DOHH2 (cell line): ENCODE data around the gene TGFBRAP1.

Experiments
- H3F3A ChIP-seq: fragments of 200-600 bp; sonication (generic), shearing (Covaris generic); 2 replicates; pipeline ENCODE4 v1.6.0; 2016; ENCODE audit warnings: antibody characterized with exemption, mild to moderate bottlenecking; ENCODE audit not compliant: control insufficient read depth, insufficient read depth
- H3K27ac ChIP-seq: fragments of 200-600 bp; sonication (generic); 2 replicates; pipeline ENCODE4 v1.5.1; 2014; ENCODE audit warnings: low read depth, mild to moderate bottlenecking, low read length, moderate library complexity
- H3K27me3 ChIP-seq: fragments of 200-600 bp; sonication (generic); 2 replicates; pipeline ENCODE4 v1.6.1; 2014; ENCODE audit warnings: mild to moderate bottlenecking, low read length, mixed read lengths; ENCODE audit not compliant: control insufficient read depth
- H3K36me3 ChIP-seq: fragments of 200-600 bp; sonication (generic); 2 replicates; pipeline ENCODE4 v1.6.1; 2014; ENCODE audit warnings: mild to moderate bottlenecking, low read length, moderate library complexity, mixed read lengths; ENCODE audit not compliant: control insufficient read depth
- H3K4me1 ChIP-seq: fragments of 200-600 bp; sonication (generic); 2 replicates; pipeline ENCODE4 v1.6.1; 2014; ENCODE audit warnings: mild to moderate bottlenecking, low read length, mixed read lengths; ENCODE audit not compliant: control insufficient read depth
- H3K4me2 ChIP-seq: fragments of 200-600 bp; sonication (generic); 2 replicates; pipeline ENCODE4 v1.6.0; 2014; ENCODE audit warnings: mild to moderate bottlenecking, low read length, moderate library complexity
- H3K4me3 ChIP-seq: fragments of 200-600 bp; sonication (generic); 2 replicates; pipeline ENCODE4 v1.5.1; 2014; ENCODE audit warnings: mild to moderate bottlenecking, low read length, mixed read lengths
- H3K79me2 ChIP-seq: fragments of 200-600 bp; sonication (generic); 2 replicates; pipeline ENCODE4 v1.6.1; 2014; ENCODE audit warnings: mild to moderate bottlenecking, low read length, mixed read lengths; ENCODE audit not compliant: control insufficient read depth
- H3K9me2 ChIP-seq: fragments of 200-600 bp; sonication (generic); replicated peaks from 2 replicates; pipeline ENCODE4 v1.6.1; 2014; ENCODE audit warnings: mild to moderate bottlenecking, low read length, mixed read lengths; ENCODE audit not compliant: control insufficient read depth
- H3K9me3 ChIP-seq: fragments of 200-600 bp; sonication (generic); 2 replicates; pipeline ENCODE4 v1.6.1; 2014; ENCODE audit warnings: antibody characterized with exemption, low read length, mixed read lengths; ENCODE audit not compliant: control insufficient read depth, insufficient read depth
- H4K20me1 ChIP-seq: fragments of 200-600 bp; sonication (generic); 2 replicates; pipeline ENCODE4 v1.6.0; 2014; ENCODE audit warnings: low read depth, mild to moderate bottlenecking, antibody characterized with exemption, low read length, moderate library complexity; ENCODE audit not compliant: control insufficient read depth, insufficient read depth
- CTCF ChIP-seq: fragments of 200-600 bp; sonication (generic); IDR thresholded peaks from one replicate; pipeline ENCODE4 v1.5.1; 2014; ENCODE audit warnings: antibody characterized with exemption, mild to moderate bottlenecking, low read depth, low read length; ENCODE audit not compliant: poor library complexity, severe bottlenecking
- EZH2phosphoT487 ChIP-seq: fragments of 200-600 bp; sonication (generic); IDR thresholded peaks from 2 replicates; pipeline ENCODE4 v1.6.1; 2017; ENCODE audit warnings: borderline replicate concordance, mild to moderate bottlenecking, antibody characterized with exemption, low read length, moderate library complexity, mixed read lengths

TGFBRAP1 gene

GRCh38 chr2:105329561-105330495 is at the start of gene TGFBRAP1:
Gene TGFBRAP1, minus strand, starts transcription at chr2:105329735. Its CDS starts 21,434 bp downstream, at chr2:105308301.
- Histone ChIP-seq H3K9me2 (no peaks in the 10 kb centered on the region), H4K20me1 (peaks cover 7% of the 10 kb centered on the region; the same call in 1 of the 2 replicates), H3K4me2 (peak within 1 kb of the TSS; percentile 95), H3K9me3 (no peaks in the 10 kb centered on the region), H3K36me3 (peaks cover 42% of the 10 kb centered on the region), H3F3A (peaks cover 10% of the 10 kb centered on the region), H3K4me3 (peak within 1 kb of the TSS; percentile 93), H3K79me2 (peaks cover 52% of the 10 kb centered on the region), H3K27ac (peak within 1 kb of the TSS; percentile 39), H3K4me1 (peaks cover 37% of the 10 kb centered on the region), H3K27me3 (no peaks in the 10 kb centered on the region)
- TF ChIP-seq CTCF: no peak

- H3K36me3 ChIP-seq: no peaks in the 10 kb centered on the region
- H3K79me2 ChIP-seq: no peaks in the 10 kb centered on the region
- no peak overlapping the region for H3K27ac ChIP-seq
- no peak overlapping the region for H3K4me2 ChIP-seq
- no peaks in the 10 kb centered on the region for H3K9me2 ChIP-seq
- no peaks in the 10 kb centered on the region for H3F3A ChIP-seq
- TF ChIP-seq EZH2phosphoT487 (no peak), CTCF (no peak)
- no peaks in the 10 kb centered on the region for H3K4me1 ChIP-seq
- H3K27me3 ChIP-seq: peaks cover 6% of the 10 kb centered on the region
- H3K4me3 ChIP-seq: no peak overlapping the region
- H4K20me1 ChIP-seq: no peaks in the 10 kb centered on the region
- H3K9me3 ChIP-seq: no peaks in the 10 kb centered on the region
These were observed 49.4 kb upstream of the TGFBRAP1 start for GRCh38 chr2:105378921-105379383.

GRCh38 chr2:105378276-105378840 is 48.8 kb upstream of the TGFBRAP1 start:
- Histone ChIP-seq H3K79me2 (no peaks in the 10 kb centered on the region), H3K36me3 (no peaks in the 10 kb centered on the region), H3K27ac (no peak overlapping the region), H3K9me3 (no peaks in the 10 kb centered on the region), H4K20me1 (no peaks in the 10 kb centered on the region), H3K4me2 (no peak overlapping the region), H3K9me2 (no peaks in the 10 kb centered on the region), H3K4me1 (no peaks in the 10 kb centered on the region), H3F3A (no peaks in the 10 kb centered on the region), H3K4me3 (no peak overlapping the region), H3K27me3 (peaks cover 2% of the 10 kb centered on the region)
- no peak for TF ChIP-seq EZH2phosphoT487
- TF ChIP-seq CTCF: no peak
